LNCAP (cell line): ENCODE data around the gene SORCS1.

ENCODE experiments used
- TF ChIP-seq, protein P1 (sequence below): fragments of 450-650 bp; IDR thresholded peaks from 2 replicates; pipeline ENCODE4 v1.5.1; 2017; ENCODE audit warnings: mild to moderate bottlenecking

SORCS1 gene

DNA sequence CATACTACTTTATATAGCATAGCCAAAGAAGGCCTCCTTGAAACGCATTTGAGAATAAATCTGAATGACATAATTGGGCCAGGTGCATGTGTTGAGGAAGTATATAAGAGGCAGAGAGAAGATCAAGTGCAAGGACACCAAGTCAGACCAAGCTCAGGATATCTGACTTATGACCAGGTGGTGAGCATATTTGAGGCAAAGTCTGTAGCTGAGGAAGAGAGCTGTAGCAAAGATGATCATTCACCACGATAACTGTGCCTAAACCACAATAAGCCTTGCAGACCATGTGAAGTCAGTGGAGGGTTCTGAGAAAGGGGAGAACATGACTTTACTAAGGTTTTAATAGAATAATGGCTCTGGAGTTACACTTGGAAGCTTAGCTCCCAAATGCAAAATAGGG is 292.3 kb downstream of the SORCS1 start:
- TF ChIP-seq, protein P1, sequence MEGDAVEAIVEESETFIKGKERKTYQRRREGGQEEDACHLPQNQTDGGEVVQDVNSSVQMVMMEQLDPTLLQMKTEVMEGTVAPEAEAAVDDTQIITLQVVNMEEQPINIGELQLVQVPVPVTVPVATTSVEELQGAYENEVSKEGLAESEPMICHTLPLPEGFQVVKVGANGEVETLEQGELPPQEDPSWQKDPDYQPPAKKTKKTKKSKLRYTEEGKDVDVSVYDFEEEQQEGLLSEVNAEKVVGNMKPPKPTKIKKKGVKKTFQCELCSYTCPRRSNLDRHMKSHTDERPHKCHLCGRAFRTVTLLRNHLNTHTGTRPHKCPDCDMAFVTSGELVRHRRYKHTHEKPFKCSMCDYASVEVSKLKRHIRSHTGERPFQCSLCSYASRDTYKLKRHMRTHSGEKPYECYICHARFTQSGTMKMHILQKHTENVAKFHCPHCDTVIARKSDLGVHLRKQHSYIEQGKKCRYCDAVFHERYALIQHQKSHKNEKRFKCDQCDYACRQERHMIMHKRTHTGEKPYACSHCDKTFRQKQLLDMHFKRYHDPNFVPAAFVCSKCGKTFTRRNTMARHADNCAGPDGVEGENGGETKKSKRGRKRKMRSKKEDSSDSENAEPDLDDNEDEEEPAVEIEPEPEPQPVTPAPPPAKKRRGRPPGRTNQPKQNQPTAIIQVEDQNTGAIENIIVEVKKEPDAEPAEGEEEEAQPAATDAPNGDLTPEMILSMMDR: no peak

DNA sequence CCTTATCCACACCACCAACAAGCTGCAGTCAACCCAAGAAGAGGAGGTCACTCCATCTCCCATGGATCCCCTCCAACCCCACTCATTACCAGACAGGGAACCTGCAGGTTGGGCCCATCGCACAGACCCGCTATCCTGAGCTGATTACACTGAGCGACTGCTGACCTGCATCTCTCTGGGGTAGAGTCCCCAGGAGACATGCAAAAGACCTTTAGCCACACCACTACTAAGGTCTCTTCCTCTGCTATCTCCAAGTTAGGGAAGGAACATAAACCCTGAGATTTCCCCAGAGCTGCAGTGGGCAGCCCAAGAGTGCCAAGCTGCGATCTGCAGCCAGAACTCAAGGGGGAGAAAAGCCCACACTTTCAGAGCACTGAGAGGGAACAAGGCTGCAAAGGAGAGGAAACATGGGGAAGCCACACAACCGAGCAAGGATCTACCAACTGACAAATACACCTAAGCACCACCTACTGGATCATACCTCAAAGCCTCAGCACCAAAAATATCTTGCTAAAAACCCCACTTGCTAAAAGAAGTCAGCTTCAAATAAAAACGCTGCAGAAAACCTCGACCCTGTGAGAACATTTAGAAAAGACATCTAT is 298.2 kb downstream of the SORCS1 start:
- TF ChIP-seq, protein P1: no peak

DNA sequence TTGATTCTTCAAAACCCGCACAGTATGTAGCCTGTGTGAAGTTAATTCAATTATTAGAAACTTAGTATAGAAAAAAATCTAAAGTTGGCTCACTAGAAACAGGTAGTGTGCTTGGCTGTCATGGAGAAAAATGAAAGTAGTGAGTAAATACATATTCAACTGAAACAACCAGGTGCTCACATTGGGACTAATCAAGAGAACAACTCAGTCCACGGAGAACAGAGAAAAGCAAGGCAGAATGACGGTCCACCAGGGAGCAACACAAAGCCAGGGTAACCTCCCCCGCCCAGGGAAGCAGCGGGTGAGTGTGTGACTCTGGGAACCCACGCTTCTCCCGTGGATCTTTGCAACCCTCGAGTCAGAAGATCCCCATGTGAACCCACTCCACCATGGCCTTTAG is 300.5 kb downstream of the SORCS1 start:
- TF ChIP-seq, protein P1: no peak

DNA sequence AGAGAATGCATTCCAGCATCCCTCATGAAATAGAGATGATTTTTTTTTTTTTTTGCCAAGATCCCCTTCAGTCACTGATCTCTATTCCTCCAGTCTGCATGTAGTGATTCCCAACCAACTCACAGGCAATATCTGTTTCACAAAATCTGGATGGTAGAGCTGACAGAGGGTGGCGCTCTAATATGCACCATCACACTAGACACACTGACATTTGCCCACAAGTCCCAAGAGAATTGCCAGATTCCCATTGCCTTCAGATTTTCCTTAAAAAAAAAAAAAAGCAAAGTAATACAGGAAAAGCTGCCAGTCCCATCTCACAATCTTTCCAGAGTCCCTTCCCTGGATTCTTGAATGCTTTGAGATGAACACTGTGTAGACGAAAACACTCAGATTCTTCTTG is 301.0 kb downstream of the SORCS1 start:
- TF ChIP-seq, protein P1: no peak

DNA sequence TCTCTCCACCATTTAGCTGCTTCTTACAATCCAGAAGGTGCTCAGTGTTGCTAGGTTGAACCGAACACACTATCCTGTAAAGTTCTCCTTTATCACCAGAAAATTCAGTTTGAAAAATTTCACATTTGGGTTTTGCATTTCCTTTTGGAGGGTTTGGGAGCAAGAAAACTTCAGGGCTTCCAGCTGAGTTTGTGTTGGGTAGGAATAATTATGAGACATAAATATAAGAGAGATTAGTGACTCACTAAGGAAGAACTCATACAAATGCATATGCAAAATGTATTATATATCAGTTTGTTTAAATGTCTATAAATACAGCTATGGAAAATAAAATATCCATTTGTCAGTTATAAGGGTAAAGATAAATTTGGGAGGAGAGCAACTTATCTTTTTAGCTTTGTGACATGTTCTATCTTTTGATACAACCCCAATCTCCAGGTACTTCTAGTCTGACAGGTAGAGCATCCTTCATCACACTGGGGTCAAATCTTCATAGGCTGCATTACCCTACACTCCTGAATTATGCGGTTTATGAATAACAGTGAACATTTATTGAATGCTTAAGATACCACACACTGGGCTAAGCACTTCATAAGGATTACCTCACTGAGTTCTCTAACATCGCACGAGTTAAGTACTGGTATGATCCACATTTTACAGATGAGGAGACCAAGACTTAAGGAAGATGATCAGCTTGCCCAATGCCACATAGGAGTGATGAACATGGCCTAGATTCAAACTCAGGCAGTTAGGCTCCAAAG is 304.4 kb downstream of the SORCS1 start:
- TF ChIP-seq, protein P1: no peak

DNA sequence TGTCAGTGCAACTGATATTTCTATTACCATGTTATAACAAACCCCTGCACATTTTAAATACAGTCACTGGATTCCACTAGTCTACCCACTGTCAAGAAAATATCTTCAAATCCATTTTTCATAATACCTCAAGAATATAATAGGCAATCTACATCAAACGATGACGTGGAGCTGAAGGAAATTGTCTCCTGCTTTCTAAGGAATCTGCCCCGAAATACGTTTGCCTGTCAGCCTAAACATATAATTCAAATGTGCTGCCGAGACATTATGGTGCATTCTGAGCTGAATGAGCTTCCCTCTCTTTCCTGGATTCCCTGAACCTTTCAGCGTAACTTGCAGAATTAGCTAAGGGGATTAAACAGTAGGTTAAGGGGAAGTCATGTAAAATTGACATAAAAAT is 306.8 kb downstream of the SORCS1 start:
- TF ChIP-seq, protein P1: no peak

DNA sequence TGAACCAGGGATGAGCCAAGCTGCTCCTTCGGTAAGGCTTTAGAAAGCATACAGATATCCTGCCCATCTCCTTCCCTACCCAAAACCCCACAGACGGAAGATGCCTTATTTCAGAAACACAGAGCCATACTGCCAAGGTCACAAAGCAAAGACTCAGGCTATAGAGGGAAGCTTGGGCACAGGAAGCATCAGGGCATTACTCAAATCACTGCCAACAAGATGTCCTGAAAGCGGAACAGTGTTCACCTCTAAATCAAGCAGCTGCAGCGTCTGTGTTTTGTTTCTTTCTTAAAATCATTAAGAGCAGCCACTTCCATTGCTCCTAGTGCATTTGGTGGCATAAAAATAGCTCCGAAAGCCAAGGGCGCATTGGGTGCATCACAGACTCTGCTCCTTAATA is 307.3 kb downstream of the SORCS1 start:
- TF ChIP-seq, protein P1: no peak
